Liver (tissue), 9 donors: ENCODE data around the gene MICAL3. TPM values are rescaled to one million over a fixed set of nuclear protein-coding genes. Genes with fewer than 3 reads are reported as not detected.

Source experiments
- DNase-seq: peaks from one replicate; pipeline ENCODE4 v3.0.0-alpha.2; 2017; ENCODE audit warnings: low spot score
- H3K27ac ChIP-seq, 2 donors: one replicate each; pipeline ENCODE4 v1.7.0; 2013; ENCODE audit warnings: inconsistent platforms in 2 of 2, low read length in 2 of 2, control low read depth in 1 of 2, low read depth in 1 of 2, mild to moderate bottlenecking in 1 of 2
- H3K27me3 ChIP-seq, 4 donors: one replicate each; pipeline versions ENCODE4 v1.6.1 to v1.7.0; 2013; ENCODE audit warnings: low read length in 3 of 4, inconsistent platforms in 1 of 4, mild to moderate bottlenecking in 1 of 4, moderate library complexity in 1 of 4; ENCODE audit not compliant: control insufficient read depth in 4 of 4, insufficient read depth in 4 of 4
- H3K36me3 ChIP-seq, 4 donors: one replicate each; pipeline versions ENCODE4 v1.6.1 to v1.7.0; 2013; ENCODE audit warnings: low read length in 3 of 4, mild to moderate bottlenecking in 3 of 4, low read depth in 1 of 4, moderate library complexity in 1 of 4; ENCODE audit not compliant: control insufficient read depth in 4 of 4, insufficient read depth in 3 of 4
- H3K4me1 ChIP-seq, 4 donors: one replicate each; pipeline versions ENCODE4 v1.6.1 to v1.7.0; 2013; ENCODE audit warnings: low read length in 3 of 4, mild to moderate bottlenecking in 3 of 4, moderate library complexity in 1 of 4; ENCODE audit not compliant: control insufficient read depth in 4 of 4, insufficient read depth in 4 of 4
- H3K4me3 ChIP-seq, 3 donors: one replicate each; pipeline versions ENCODE4 v1.6.1 to v1.7.0; 2013; ENCODE audit warnings: low read length in 3 of 3, control low read depth in 1 of 3, low read depth in 1 of 3, mild to moderate bottlenecking in 1 of 3
- H3K9ac ChIP-seq, 2 donors: one replicate each; pipeline ENCODE4 v1.7.0; 2013; ENCODE audit warnings: low read length in 2 of 2, mild to moderate bottlenecking in 2 of 2, moderate library complexity in 2 of 2, control low read depth in 1 of 2, low read depth in 1 of 2
- H3K9me3 ChIP-seq, 4 donors: one replicate each; pipeline versions ENCODE4 v1.6.1 to v1.7.0; 2013; ENCODE audit warnings: low read length in 3 of 4; ENCODE audit not compliant: control insufficient read depth in 4 of 4
- ATF3 ChIP-seq: IDR thresholded peaks from 2 replicates; pipeline ENCODE4 v1.6.1; 2016; ENCODE audit warnings: antibody characterized with exemption
- CTCF ChIP-seq: fragments of 150-350 bp; IDR thresholded peaks from 2 replicates; pipeline ENCODE4 v1.5.1; 2017; ENCODE audit warnings: improper control_type of control experiment, low read depth, low read length; ENCODE audit not compliant: missing input control
- FOXA1 ChIP-seq: IDR thresholded peaks from 2 replicates; pipeline ENCODE4 v1.6.1; 2016; ENCODE audit warnings: antibody characterized with exemption
- FOXA2 ChIP-seq: IDR thresholded peaks from 2 replicates; pipeline ENCODE4 v1.6.1; 2016; ENCODE audit warnings: antibody characterized with exemption
- HNF4A ChIP-seq, 2 donors: conservative IDR thresholded peaks; 2 replicates each; pipeline ENCODE4 v1.6.1; 2016; ENCODE audit warnings: antibody characterized with exemption in 2 of 2, mild to moderate bottlenecking in 2 of 2
- HNF4G ChIP-seq: IDR thresholded peaks from 2 replicates; pipeline ENCODE4 v1.6.1; 2016; ENCODE audit warnings: antibody characterized with exemption
- JUND ChIP-seq, 2 donors: IDR thresholded peaks; 2 replicates each; pipeline ENCODE4 v1.6.1; 2016; ENCODE audit warnings: antibody characterized with exemption in 2 of 2
- MAX ChIP-seq: IDR thresholded peaks from 2 replicates; pipeline ENCODE4 v1.6.1; 2016; ENCODE audit warnings: antibody characterized with exemption
- NR2F2 ChIP-seq: IDR thresholded peaks from 2 replicates; pipeline ENCODE4 v1.6.1; 2016; ENCODE audit warnings: antibody characterized with exemption
- REST ChIP-seq: IDR thresholded peaks from 2 replicates; pipeline ENCODE4 v1.6.1; 2016; ENCODE audit warnings: antibody characterized with exemption, mild to moderate bottlenecking
- RXRA ChIP-seq, 2 donors: IDR thresholded peaks; 2 replicates each; pipeline ENCODE4 v1.6.1; 2017 to 2018; ENCODE audit warnings: antibody characterized with exemption in 2 of 2, mild to moderate bottlenecking in 1 of 2
- SP1 ChIP-seq: IDR thresholded peaks from 2 replicates; pipeline ENCODE4 v1.6.1; 2018; ENCODE audit warnings: antibody characterized with exemption, mild to moderate bottlenecking
- YY1 ChIP-seq: IDR thresholded peaks from 2 replicates; pipeline ENCODE4 v1.6.1; 2016; ENCODE audit warnings: antibody characterized with exemption, mild to moderate bottlenecking
- WGBS: extraction: QIAGEN DNeasy Blood & Tissue Kit; methylation state at CpG from one replicate; pipeline ENCODE4 v1.1.7; 2013; 5-methylcytosine and 5-hydroxymethylcytosine counted together
- polyA plus RNA-seq, 2 donors: library from polyadenylated mRNA; stranded (reverse) in 1 of 2; unstranded in 1 of 2; fragments of 200-250 nt in 1 of 2; fragments of >200 nt in 1 of 2; fragmentation: Nextera tagmentation in 1 of 2; extraction: Ambion mirVana in 1 of 2; gene quantifications; one replicate each; pipeline versions ENCODE4 v1.2.1 to v1.2.3, GENCODE V29; 2013 to 2015
- total RNA-seq, 2 donors: library from RNA; depleted of rRNA; stranded (reverse); fragments of >200 nt; gene quantifications; one replicate each; pipeline ENCODE4 v1.2.3, GENCODE V29; 2014
- donor health status: healthy.
- donor health status: healthy.
- donor health status: healthy.
- donor health status: healthy.
- donor health status: healthy.

MICAL3 gene
- total and polyA plus RNA-seq, 4 donors: 6.4 to 38.4 (median 23.4) TPM

GRCh38 chr22:17974087-17974486 lies 50.3 kb downstream of the MICAL3 start:
- Histone ChIP-seq H3K27me3 (no peaks in the 10 kb centered on the region), H3K9ac (no peak overlapping the region), H3K36me3 (no peaks in the 10 kb centered on the region), H3K4me1 (peaks cover 20 to 35% (median 27%) of the 10 kb centered on the region in 4 donors), H3K27ac (peak overlapping the region in 1 of 2 donors; percentile 12), H3K4me3 (no peak overlapping the region), H3K9me3 (no peaks in the 10 kb centered on the region)
- no peak for DNase-seq
- TF ChIP-seq REST (no peak), MAX (no peak), RXRA (IDR thresholded peaks at IDR 0.05) (peak in 1 of 2 donors; percentile 20), HNF4A (conservative IDR thresholded peaks at IDR 0.05) (peak in 1 of 2 donors; percentile 41), YY1 (no peak), CTCF (no peak), SP1 (no peak)
- 47% methylated on average over 3 of the region's 3 CpGs for WGBS

GRCh38 chr22:17973217-17973616 lies 51.1 kb downstream of the MICAL3 start:
- H3K9ac ChIP-seq: no peak overlapping the region
- no peaks in the 10 kb centered on the region for H3K36me3 ChIP-seq
- peak overlapping the region; percentile 28 to 32 for H3K27ac ChIP-seq
- H3K4me3 ChIP-seq: no peak overlapping the region
- H3K4me1 ChIP-seq: peaks cover 20 to 35% (median 27%) of the 10 kb centered on the region in 4 donors
- TF ChIP-seq JUND (IDR thresholded peaks at IDR 0.05) (no peak), HNF4G (no peak), MAX (no peak), SP1 (no peak), YY1 (no peak), NR2F2 (no peak)
- no peak for DNase-seq
- no peaks in the 10 kb centered on the region for H3K9me3 ChIP-seq
- WGBS: 80% methylated on average over 6 of the region's 6 CpGs
- H3K27me3 ChIP-seq: no peaks in the 10 kb centered on the region

GRCh38 chr22:17972385-17973191 lies 51.8 kb downstream of the MICAL3 start:
- 37% methylated on average over 16 of the region's 16 CpGs for WGBS
- H3K36me3 ChIP-seq: no peaks in the 10 kb centered on the region
- peaks cover 20 to 35% (median 27%) of the 10 kb centered on the region in 4 donors for H3K4me1 ChIP-seq
- no peak for DNase-seq
- no peak overlapping the region for H3K9ac ChIP-seq
- peak overlapping the region; percentile 28 to 67 for H3K27ac ChIP-seq
- no peaks in the 10 kb centered on the region for H3K27me3 ChIP-seq
- H3K9me3 ChIP-seq: no peaks in the 10 kb centered on the region
- H3K4me3 ChIP-seq: peak overlapping the region in 2 of 3 donors; percentile 0 to 6
- peak; percentile 74 to 81 for TF ChIP-seq HNF4A (conservative IDR thresholded peaks at IDR 0.05)
- no peak for TF ChIP-seq FOXA1
- peak in 1 of 2 donors; percentile 61 for TF ChIP-seq JUND (IDR thresholded peaks at IDR 0.05)
- TF ChIP-seq YY1: peak; percentile 20
- TF ChIP-seq HNF4G: peak; percentile 63
- TF ChIP-seq ATF3: no peak
- peak; percentile 79 for TF ChIP-seq MAX
- TF ChIP-seq REST: peak; percentile 21
- TF ChIP-seq FOXA2: no peak
